ENCODE results near the gene FBF1. TPM values are rescaled to one million over a fixed set of nuclear protein-coding genes. Genes with fewer than 3 reads are reported as not detected.

FBF1 gene
- total RNA-seq, 2 donors from 2014 or later = 18.9 to 31.3 TPM

DNA sequence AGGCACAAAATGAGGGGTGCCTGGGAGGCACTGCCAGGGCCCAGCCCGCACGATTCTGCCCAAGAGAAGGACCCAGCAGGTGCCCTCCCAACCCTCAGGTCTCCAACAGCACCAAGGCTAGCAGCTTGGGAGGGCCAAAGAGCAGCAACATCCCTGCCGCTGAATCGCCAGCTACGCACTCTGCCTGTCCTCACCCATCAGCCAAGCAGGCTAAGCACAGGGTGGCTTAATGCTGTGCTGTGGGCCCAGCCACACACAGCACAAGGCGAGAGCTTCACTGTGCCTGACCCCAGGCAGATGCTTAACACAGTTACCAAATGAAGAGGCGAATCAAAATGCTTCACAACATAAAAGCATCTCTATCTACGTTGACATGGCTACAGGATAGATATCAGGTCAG is 25.6 kb downstream of the FBF1 start:
- Histone ChIP-seq H3K27ac (no peak overlapping the region), H3K9me3 (no peaks in the 10 kb centered on the region), H3K36me3 (no peaks in the 10 kb centered on the region), H3K27me3 (replicated peaks; ENCODE audit: insufficient read depth) (no peaks in the 10 kb centered on the region), H3K4me3 (no peak overlapping the region), H3K4me1 (replicated peaks) (peaks cover 3% of the 10 kb centered on the region)
- no peak for DNase-seq (ENCODE audit: low spot score)
- TF ChIP-seq POLR2A (IDR thresholded peaks at IDR 0.05) = no peak
- TF ChIP-seq POLR2AphosphoS5 (IDR thresholded peaks at IDR 0.05) = no peak
- TF ChIP-seq, protein P1, sequence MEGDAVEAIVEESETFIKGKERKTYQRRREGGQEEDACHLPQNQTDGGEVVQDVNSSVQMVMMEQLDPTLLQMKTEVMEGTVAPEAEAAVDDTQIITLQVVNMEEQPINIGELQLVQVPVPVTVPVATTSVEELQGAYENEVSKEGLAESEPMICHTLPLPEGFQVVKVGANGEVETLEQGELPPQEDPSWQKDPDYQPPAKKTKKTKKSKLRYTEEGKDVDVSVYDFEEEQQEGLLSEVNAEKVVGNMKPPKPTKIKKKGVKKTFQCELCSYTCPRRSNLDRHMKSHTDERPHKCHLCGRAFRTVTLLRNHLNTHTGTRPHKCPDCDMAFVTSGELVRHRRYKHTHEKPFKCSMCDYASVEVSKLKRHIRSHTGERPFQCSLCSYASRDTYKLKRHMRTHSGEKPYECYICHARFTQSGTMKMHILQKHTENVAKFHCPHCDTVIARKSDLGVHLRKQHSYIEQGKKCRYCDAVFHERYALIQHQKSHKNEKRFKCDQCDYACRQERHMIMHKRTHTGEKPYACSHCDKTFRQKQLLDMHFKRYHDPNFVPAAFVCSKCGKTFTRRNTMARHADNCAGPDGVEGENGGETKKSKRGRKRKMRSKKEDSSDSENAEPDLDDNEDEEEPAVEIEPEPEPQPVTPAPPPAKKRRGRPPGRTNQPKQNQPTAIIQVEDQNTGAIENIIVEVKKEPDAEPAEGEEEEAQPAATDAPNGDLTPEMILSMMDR (IDR thresholded peaks at IDR 0.05) = no peak
- 89% methylated on average over 8 of the region's 8 CpGs for WGBS
- intact Hi-C loops (cut with DNase I) = no loop called here

DNA sequence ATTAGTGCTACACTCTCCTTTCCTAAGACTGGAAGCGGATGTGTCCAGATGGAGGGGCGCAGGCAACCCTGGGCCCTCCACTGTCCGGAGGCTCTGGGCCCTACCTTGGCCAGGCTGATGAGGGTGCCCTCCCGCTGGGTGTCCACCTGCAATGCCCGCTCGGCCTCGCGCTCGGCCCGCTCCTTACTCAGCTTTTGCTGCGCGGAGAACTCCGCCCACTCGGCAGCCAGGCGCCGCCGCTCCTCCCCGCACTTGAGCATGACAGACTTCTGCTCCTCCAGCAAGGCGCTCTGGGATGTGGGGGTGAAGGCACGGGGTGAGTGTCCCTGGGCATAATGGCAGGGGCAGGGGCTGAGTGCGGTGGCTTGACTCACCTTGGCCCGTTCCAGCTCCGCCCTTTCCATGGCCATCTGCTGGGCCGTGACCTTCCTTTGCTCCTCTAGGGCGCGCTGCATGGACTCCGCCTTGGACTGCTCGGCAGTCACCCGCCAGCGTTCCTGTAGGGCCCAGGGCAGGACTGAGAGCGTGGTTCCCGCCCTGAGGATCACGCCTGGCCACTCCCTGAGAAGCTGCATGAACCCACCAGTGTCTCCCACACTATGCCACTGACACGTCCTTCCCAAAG is 26.1 kb downstream of the FBF1 start:
- no peaks in the 10 kb centered on the region for H3K27me3 ChIP-seq (replicated peaks; ENCODE audit: insufficient read depth)
- no peak overlapping the region for H3K27ac ChIP-seq
- H3K4me1 ChIP-seq (replicated peaks) = peaks cover 8% of the 10 kb centered on the region
- DNase-seq (ENCODE audit: low spot score) = no peak
- intact Hi-C loops (cut with DNase I) = no loop called here
- no peak overlapping the region for H3K4me3 ChIP-seq
- H3K9me3 ChIP-seq = no peaks in the 10 kb centered on the region
- no peak for TF ChIP-seq POLR2A (IDR thresholded peaks at IDR 0.05)
- TF ChIP-seq, protein P1 (IDR thresholded peaks at IDR 0.05) = no peak
- no peak for TF ChIP-seq POLR2AphosphoS5 (IDR thresholded peaks at IDR 0.05)
- 93% methylated on average over 34 of the region's 34 CpGs for WGBS
- no peaks in the 10 kb centered on the region for H3K36me3 ChIP-seq

DNA sequence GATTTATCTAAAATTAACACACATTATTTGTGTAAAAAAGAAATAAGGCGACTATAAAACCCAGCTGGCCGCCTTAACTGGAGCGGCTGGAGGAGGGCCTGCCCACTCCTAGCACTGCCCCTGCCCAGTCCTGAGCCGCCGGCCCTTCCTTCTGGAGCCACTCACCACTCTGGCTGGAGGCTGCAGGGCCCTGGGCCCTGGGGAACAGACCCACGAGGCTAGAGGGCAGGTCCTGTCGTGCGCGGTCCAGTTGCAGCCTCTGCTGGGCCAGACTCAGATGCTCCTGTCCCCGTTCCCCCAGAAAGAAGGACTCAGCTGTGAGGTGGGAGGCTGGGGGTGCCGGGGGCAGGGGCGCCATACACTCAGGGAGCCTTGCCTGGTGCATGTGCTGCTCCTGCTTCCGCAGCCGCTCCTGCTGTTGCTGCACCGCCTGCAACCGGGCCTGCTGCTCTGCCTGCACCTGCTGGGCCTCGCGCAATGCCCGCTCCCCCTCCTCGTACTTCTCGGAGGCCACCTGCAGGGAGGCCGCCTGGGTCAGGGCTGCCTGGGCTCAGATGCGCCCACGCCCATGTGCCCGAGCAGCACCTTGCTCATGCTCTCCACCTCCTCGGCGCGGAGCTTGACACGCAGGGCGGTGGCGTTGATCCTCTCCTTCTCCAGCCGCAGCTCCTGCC is 27.2 kb downstream of the FBF1 start:
- H3K27ac ChIP-seq = no peak overlapping the region
- DNase-seq (ENCODE audit: low spot score) = no peak
- no peak overlapping the region for H3K4me3 ChIP-seq
- WGBS = 94% methylated on average over 32 of the region's 32 CpGs
- peaks cover 14% of the 10 kb centered on the region for H3K4me1 ChIP-seq (replicated peaks)
- no peaks in the 10 kb centered on the region for H3K27me3 ChIP-seq (replicated peaks; ENCODE audit: insufficient read depth)
- TF ChIP-seq POLR2AphosphoS5 (IDR thresholded peaks at IDR 0.05) (no peak), POLR2A (IDR thresholded peaks at IDR 0.05) (no peak)
- TF ChIP-seq, protein P1 (IDR thresholded peaks at IDR 0.05) = no peak
- intact Hi-C loops (cut with DNase I) = no loop called here
- no peaks in the 10 kb centered on the region for H3K9me3 ChIP-seq
- no peaks in the 10 kb centered on the region for H3K36me3 ChIP-seq

DNA sequence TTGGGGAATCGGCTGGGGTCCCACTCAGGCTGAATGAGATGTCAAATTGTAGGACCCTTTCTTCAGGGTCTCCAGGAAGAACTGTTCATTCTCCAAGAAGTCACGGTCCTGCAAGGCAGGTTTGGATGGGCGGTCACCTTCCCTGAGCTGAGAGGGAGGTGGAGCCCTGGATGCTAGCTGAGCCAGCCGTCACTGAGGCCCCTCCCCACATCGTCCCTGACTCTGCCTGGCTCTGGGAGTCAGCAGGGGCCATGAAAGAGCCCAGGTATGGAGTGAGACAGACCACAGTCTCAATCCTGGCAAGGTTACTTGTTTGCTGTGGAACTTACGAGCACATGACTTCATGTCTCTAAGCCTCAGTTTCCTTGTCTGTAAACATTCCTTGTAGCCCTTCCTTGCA is 30.1 kb downstream of the FBF1 start:
- H3K4me3 ChIP-seq = no peak overlapping the region
- H3K9me3 ChIP-seq = no peaks in the 10 kb centered on the region
- peak; percentile 43 for DNase-seq (ENCODE audit: low spot score)
- H3K36me3 ChIP-seq = no peaks in the 10 kb centered on the region
- WGBS = 50% methylated on average over 6 of the region's 6 CpGs
- TF ChIP-seq POLR2AphosphoS5 (IDR thresholded peaks at IDR 0.05) (no peak), POLR2A (IDR thresholded peaks at IDR 0.05) (no peak)
- TF ChIP-seq, protein P1 (IDR thresholded peaks at IDR 0.05) = no peak
- H3K27me3 ChIP-seq (replicated peaks; ENCODE audit: insufficient read depth) = no peaks in the 10 kb centered on the region
- H3K4me1 ChIP-seq (replicated peaks) = peaks cover 14% of the 10 kb centered on the region
- intact Hi-C loops (cut with DNase I) = no loop called here
- peak overlapping the region; percentile 59 to 64 for H3K27ac ChIP-seq

DNA sequence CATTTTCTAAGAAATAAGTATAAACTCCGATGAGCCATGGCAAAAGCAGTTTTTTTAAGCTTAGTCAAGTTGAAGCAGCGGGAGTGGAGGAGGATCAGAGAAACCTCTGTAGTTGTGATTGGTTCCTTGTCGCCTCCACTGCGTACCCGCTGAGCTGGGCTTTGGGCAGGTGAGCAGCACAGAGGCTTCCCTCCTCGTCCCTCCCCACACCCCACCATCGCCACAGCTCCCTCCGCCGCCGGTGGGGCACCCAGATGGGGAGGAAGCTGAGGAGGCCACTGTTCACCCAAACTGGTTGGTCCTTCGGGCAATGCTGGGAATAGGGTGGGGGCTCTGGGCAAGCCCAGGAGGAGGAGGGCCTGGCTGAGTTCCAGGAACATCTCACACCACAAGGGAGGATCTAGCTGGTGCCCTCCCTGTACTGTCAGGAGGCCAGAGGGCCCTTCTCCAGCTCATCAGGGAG is 31.0 kb downstream of the FBF1 start:
- intact Hi-C loops (cut with DNase I) = no loop called here
- WGBS = 14% methylated on average over 11 of the region's 11 CpGs

More for the DNA sequence above, 31.0 kb downstream of the FBF1 start:
- Histone ChIP-seq H3K4me3 (no peak overlapping the region), H3K27me3 (replicated peaks; ENCODE audit: insufficient read depth) (no peaks in the 10 kb centered on the region), H3K36me3 (no peaks in the 10 kb centered on the region), H3K9me3 (no peaks in the 10 kb centered on the region), H3K4me1 (replicated peaks) (peaks cover 14% of the 10 kb centered on the region), H3K27ac (peak overlapping the region; percentile 59 to 64)
- TF ChIP-seq POLR2A (IDR thresholded peaks at IDR 0.05) (no peak), POLR2AphosphoS5 (IDR thresholded peaks at IDR 0.05) (peak; percentile 26)
- peak; percentile 75 for DNase-seq (ENCODE audit: low spot score)
